Epithelial cell of prostate (primary cell): ENCODE results near the gene LTBP1.
"Not testable (repeated sequence)": the region's sequence is repeated elsewhere in the genome, so short reads cannot be mapped to it uniquely, and the experiment has no call there.

Experiments used
- DNase-seq: peaks from one replicate; pipeline ENCODE4 v3.0.0-alpha.2; 2011; ENCODE audit warnings: low read depth, low spot score
- H3K27ac ChIP-seq: fragments of 450-650 bp; 2 replicates; pipeline ENCODE4 v1.5.1; 2017; ENCODE audit warnings: mild to moderate bottlenecking

Gene LTBP1

DNA sequence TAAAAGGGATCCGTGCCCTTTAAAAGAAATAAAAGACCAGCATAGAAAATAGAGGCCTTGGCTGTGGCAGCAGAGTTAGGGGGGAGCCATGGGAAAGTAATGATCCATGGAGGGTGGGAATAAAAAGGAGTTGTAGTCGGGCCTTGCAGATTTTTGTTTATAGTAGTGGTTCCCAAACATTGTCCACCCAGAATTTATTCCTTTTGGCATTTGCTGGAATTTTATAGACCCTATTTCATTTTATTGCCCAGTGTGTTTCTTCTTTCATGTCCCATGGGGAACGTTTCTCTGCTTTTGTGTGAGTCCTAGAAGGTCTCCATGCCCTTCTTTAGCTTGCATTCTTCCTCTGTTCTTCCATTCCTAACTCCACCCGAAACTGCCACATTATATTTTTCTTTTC lies 222.2 kb downstream of the LTBP1 start:
- H3K27ac ChIP-seq = no peak overlapping the region
- no peak for DNase-seq

DNA sequence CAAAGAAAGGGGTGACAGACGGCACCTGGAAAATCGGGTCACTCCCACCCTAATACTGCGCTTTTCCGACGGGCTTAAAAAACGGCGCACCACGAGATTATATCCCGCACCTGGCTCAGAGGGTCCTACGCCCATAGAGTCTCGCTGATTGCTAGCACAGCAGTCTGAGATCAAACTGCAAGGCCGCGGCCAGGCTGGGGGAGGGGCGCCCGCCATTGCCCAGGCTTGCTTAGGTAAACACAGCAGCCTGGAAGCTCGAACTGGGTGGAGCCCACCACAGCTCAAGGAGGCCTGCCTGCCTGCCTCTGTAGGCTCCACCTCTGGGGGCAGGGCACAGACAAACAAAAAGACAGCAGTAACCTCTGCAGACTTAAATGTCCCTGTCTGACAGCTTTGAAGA lies 223.5 kb downstream of the LTBP1 start:
- H3K27ac ChIP-seq, DNase-seq: not testable (repeated sequence)

DNA sequence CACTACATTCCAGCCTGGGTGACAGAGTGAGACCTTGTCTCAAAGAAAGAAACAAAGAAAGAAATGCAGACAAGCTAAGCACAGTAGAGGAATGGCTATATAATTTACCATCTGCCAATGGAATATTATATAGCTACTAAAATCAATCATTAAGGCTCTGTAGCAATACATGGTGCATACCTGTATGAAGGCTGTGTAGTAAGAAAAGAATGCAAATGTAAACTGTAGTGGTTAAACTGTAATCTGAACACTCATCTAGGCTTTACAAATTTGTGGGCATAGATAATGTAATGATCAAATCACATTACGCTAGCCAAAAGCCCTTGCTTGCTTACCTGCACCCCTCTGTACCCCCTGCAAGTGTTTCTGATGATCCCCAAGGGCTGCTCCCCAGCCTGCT lies 230.9 kb downstream of the LTBP1 start:
- DNase-seq = no peak
- H3K27ac ChIP-seq = no peak overlapping the region

DNA sequence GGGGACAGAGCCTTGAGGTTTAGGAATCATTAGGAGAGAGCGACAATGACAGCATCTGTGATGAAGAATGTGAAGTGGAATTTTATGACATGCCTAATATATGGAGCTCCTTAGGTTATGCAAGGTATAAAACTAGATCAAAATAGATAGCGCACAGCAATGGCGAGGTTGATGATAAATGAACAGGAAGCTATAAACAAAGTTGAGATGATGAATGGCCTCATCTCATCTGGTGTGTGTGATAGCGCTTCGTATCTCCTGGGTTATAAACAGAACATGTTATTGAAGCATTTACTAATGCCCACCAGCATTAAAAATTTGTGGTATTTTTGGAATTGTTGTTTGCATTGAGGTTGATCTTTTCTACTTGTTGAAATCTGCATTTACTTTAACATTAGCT lies 231.5 kb downstream of the LTBP1 start:
- no peak overlapping the region for H3K27ac ChIP-seq
- no peak for DNase-seq

DNA sequence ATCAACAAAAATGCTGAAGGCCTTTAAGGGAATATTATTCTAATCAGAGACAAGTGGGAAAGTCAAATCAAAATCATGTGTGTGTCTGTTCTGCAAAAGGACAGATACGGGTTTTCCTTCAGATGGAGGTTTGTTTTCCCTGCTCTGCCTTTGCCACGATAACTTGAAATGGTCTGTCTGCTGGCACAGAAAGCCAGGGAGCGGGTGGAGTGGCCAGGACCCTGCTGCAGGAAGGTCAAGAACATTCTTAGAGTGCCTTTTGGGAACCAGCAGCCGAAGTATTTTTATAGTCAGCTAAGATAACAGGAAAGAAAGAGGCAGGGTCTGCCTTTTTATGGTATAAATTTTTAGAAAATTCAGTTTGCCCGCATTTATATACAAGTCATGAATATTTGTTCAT lies 234.2 kb downstream of the LTBP1 start:
- no peak for DNase-seq
- no peak overlapping the region for H3K27ac ChIP-seq

DNA sequence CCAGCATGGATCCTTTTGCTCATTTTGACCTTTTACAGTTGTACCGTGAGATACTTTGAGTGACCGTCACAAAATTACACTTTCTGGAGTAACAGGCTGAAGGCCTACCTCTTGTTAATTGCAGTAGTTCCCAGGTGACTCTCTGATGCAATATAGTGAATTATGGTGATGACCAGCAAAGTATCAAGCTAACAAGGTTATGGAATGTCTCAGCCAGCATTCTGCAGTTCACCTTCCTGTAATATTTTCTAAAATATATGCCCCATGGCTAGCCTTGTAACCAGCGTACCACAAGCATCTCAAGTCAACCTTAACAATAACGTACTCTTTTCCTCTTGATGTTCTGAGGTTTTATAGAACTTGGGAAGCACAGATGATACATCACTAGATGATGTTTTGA lies 234.7 kb downstream of the LTBP1 start:
- DNase-seq = no peak
- H3K27ac ChIP-seq = no peak overlapping the region

DNA sequence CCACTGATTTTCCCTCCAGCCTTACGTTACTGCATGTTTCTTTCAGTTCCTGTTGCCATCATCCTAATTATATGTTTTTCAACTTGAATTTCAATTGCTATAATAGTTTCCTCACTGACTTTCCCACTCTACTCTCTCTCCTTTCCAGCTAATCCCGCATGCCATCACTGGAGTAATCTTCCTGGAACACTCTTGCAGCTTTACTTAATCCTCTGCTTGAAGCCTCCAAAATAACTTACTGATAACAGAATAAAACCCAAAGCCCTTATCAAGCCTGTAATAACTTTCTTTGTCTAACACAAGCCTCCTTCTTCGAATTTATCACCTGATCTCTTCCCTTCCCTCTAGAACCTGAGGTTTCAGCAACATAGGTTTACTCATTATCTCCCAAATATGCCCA lies 237.3 kb downstream of the LTBP1 start:
- no peak overlapping the region for H3K27ac ChIP-seq
- no peak for DNase-seq

DNA sequence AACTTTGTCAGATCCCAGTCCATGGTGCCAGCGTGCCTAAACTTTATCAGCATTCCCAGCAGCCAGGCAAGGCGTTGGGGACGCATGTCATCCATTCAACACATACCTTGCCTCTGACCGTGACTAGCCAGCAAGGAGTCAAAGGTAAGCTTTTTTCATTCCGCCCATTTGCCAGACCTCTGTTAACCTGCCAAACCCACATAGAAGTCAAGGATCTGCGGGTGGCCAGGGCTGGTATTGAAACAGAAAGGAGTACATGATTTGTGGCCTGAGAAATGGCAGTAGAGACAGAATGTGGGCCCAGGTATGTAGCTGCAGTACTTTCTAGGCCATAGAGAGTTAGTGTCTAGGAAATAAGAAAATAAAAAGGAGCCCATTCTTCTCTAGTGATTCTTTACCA lies 240.2 kb downstream of the LTBP1 start:
- H3K27ac ChIP-seq = no peak overlapping the region
- DNase-seq = no peak

DNA sequence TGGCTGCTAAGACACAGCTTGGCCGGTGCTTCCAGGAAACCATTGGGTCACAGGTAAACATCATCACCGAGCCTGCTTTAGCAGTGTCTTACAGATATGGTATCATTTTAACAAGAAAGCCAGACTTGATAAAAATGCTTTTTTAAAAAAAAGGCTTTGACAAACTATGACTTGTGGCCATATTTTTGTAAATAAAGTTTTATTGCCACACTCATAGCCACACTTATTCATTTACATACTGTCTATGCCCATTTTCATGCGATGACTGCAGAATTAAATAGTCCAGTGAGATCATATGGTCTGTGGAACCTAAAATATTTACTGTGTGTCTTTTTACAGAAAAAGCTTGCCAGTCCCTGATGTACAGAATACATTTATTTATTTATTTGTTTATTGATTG lies 242.0 kb downstream of the LTBP1 start:
- H3K27ac ChIP-seq = no peak overlapping the region
- DNase-seq = no peak

DNA sequence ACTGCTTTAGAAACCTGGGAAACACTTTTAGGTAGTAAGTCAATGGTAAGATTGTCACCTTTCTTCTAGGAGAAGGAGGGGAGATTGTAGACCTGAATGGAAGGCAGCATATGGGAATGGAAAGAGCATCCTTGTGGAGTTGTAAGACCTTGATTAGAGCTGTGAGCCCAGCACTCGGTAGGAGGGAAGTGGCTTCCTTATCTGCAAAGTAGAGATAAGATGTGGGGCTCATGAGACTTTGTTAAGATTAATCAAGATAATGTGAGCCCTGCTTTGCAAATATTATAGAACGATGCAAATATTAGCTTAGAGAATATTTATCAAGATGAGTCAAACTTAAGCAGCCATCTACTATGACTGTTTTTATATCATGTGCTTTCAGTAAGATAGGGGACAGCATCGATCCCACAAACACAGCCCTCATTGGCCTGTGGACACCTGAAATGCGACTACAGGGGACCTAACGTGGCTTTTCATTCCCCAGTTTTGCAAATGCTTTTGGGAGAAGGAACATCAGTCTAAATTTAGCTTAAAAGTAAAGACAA lies 243.7 kb downstream of the LTBP1 start:
- no peak overlapping the region for H3K27ac ChIP-seq
- DNase-seq = no peak

DNA sequence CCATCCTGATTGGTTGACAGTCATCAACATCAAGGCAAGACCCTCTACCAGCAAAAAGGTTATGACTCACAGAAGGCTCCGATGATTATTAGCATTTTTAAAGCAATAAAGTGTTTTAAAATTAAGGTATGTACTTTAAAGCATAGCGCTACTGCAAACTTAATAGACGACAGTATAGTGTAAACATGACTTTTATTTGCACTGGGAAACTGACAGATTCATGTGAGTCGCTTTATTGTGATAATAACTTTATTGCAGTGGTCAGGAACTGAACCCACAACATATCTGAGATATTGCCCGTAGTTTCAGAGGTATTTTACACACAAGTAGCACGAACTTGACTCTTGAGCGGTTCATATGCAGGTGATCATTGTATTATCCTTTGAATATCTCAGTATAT lies 249.1 kb downstream of the LTBP1 start:
- no peak for DNase-seq

DNA sequence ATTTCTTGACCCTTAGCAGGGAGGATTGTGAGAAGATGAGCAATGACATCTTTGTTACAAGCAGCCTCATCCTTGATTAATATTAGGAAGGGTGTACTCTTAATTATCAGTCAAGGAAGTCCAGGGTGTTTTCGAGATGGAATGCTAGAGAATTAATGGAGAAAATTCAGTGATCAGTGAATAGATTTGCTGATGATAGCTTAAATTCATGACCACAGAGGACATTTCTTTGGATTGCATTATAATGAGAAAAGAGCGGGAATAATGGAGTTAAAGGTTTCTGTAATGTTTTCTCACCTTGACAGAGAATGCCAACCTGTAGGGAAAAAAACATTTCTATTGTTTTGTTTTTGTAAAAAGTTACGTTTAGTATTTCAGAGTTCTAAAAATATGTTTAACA lies 249.9 kb downstream of the LTBP1 start:
- no peak overlapping the region for H3K27ac ChIP-seq
- no peak for DNase-seq

More for the DNA sequence above, 249.1 kb downstream of the LTBP1 start:
- H3K27ac ChIP-seq = no peak overlapping the region

DNA sequence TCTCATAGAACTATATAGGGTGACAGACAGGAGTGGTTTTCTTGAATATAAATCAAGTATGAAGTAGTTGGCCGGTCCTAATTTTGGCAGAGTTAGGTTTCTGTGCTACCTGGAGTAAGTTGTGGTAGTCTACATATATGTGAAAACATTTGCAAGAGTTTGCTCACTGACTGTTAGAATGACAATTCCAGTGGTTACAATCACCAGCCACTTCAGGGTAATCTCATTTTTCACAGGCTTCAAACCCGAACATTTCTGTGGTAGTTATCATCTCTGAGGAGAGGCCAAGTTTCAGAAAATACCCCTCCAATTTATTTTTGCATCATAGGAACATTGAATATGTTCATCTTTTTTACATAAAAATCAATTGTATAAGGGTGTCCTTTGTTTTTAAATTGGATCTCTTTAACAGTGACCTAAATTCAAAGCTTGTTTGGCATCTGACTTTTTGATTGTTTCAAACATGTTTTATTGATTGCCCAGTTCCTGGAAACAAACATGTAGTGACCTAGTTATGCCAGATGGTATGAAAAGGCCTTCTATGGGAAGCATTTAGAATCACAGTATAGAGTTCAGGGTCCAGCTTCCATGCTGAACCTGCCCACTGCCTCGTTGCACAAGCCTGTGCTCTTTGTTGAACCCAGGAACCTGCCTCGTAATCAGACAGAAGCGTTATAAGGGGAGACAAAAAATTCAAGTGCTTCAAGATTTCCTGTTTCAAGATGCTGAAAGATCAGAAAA lies 250.6 kb downstream of the LTBP1 start:
- no peak for DNase-seq
- H3K27ac ChIP-seq = no peak overlapping the region

DNA sequence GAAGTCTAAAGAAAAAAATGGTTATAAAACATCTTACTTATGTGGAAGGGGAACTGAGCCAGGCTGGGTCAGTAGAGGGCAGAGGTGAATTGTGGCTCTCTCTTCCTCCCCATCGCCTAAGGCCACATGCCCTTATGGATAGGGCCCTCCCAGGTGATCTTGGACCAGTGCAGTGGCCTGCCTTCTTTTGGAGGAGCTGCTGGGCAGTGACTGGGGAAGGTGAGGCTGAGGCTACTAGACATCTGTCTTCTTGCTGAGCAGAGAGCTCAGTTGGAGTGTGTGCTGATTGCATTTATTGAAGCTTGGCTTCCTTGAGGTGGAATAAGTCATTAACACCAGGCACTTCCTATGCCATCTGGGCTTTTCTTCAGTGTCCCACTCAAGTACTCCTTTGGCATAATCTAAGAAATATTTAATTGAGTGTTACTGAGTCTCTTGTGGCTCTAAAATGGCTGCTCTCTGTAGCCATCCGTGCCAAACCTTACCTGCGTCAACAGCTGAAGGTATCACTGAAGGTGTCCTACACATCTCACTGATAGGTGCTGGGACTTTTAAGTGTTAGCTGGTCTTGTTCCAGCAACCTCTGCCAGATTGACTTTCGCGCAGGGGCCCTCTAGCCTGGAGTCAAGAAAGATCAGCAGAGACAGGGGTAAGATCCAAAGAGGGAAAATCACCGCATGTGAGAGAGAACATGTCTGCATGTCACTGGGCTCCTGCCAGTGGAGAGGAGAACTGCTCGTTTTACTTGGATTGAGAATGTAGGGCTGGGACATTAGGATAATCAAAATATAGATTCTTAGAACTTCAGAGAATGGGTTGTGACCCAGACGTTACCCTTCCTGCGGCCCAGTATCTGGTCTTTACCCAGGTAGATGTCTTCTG lies 256.1 kb downstream of the LTBP1 start:
- H3K27ac ChIP-seq = no peak overlapping the region
- no peak for DNase-seq

DNA sequence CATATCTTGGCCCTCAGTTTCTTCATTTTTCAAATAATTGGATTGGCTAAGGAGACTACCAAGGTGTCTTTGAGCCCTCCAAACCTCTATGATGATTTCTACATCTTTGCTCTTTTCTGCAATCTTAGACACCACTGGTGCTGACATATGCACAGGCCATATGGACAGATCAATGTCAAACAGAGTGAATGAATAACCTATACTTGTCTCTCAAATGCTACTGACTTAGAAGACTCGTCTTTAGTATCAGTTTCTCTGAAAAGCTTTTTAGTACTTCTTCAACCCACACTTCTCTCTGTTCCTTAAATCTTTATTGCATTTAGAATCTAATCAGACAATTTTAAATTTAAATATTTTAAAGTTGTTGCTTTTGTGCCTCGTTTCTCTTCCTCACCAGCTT lies 258.2 kb downstream of the LTBP1 start:
- no peak for DNase-seq

DNA sequence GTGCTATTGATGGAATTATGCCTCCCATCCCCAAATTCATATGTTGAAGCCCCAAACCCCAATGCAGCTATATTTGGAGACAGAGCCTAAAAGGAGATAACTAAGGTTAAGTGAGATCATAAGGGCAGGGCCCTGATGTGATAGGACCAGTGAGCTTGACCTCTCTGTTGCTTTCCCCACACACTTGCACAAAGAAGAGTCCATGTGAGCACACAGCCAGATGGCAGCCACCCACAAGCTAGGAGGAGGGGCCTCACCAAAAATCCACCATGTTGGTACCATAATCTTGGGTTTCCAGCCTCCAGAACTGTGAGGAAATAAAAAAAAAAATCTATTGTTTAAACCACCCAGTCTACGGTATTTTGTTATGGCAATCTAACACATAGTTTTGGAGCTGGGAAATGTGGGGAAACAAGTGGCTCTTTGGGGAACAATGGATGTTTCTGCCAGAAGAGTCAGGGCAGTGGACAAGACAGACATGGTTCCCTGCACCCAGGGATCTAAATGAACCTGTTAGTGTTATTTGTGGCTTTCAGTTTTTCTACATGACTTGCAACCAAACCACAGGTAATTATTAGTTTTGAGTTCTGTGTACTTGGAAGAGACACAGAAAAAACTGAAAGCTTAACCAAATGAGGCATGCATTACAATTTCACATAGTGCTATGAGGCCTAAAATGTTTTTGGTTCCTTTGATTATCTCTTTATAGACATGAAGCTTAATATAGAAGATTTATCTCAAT lies 259.1 kb downstream of the LTBP1 start:
- H3K27ac ChIP-seq = no peak overlapping the region
- DNase-seq = no peak

More for the DNA sequence above, 258.2 kb downstream of the LTBP1 start:
- H3K27ac ChIP-seq = no peak overlapping the region

DNA sequence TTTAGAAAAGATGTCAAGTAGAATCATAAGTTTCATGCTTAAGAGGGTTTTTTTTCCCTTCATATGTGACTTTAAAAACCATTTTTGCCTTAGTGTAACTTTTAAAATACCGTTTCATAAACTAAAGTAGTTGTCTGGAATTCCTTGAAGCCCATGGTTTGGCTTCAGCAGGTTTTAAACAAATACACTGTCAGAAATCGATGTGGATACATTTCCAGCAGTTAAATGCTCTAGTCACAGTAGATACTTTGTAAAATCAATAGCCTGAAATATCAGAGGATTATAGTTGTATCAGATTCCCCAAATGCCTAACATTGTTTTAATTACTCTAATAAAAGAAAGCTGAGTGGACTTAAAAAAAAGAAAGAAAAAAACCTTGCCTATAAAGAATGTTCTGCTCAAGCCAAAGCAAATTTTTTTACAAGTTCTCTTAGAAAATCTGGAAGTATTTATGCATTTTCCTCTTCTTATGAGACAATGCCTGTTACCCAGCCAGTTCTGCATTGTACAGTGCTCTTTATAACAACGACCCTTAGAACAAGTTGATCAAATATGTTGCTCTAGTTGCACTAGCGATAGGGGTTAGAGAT lies 260.5 kb downstream of the LTBP1 start:
- no peak for DNase-seq
- no peak overlapping the region for H3K27ac ChIP-seq

DNA sequence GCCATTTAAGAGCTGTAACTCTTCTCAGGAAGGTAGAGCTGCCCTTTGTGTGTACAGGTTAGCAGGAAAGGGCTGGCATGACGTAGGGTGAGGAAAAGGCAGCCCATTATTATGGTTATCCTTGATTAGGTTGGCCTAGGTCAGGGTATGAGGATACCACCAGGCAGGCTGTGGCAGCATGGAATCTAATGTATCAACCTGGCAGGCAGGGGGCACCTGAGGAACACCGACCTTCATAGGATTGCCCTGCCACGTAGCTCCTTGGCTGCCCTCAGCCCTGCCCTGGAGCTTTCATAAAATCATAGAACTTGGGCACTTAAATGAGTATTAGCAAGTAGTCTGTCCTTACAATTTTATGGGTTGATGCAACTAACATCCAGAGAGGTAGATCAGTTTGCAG lies 261.6 kb downstream of the LTBP1 start:
- H3K27ac ChIP-seq = no peak overlapping the region
- no peak for DNase-seq

DNA sequence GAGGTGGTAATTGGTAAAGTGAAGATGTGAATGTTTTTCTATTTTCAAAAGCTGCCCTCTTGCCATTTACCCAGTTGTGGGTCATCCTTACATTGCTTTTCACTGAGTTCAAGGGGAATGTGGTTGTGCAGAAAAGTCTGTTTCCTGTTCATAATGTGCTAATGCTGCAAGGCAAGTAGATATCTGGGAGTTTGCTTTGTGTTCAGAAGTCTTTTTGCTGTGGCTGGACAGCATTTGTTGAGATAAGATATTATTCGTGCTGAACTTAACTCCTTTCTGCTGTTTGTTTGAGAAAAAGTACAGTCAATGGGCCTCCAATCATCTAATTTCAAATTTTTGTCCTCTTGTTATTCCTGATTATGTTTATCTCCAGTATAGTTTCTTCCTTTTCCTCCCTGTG lies 263.2 kb downstream of the LTBP1 start:
- H3K27ac ChIP-seq = peak overlapping the region; percentile 87
- no peak for DNase-seq

DNA sequence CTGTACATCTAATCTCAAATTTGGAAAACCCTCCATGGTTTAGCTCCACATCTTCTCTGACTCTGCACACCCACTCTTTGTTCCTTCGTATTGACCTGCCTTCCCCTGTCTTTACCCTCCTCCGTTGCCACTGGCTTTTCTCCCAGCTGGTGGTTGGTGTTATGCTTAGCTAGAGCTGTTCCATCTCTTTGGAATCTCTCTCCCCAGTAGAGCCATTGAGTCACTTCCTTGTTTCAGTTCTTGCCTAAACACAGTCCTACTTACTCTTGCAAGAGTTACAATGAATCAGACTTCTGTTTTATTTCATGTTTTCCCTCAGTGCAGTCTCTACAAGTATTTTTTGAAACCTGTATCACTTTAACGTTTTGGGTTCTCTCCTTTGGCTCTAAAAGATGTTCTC lies 263.9 kb downstream of the LTBP1 start:
- H3K27ac ChIP-seq = peak overlapping the region; percentile 87

More for the DNA sequence above, 263.9 kb downstream of the LTBP1 start:
- DNase-seq = peak; percentile 78
